ENCODE measurements around the gene PDK1. TPM values are rescaled to one million over a fixed set of nuclear protein-coding genes. Genes with fewer than 3 reads are reported as not detected.

PDK1 gene
- total and polyA plus RNA-seq, 11 donors: 6.7 to 69.0 (median 49.5) TPM

GRCh38 chr2:172562298-172562697 is 6.4 kb downstream of the PDK1 start:
- H3K4me1 ChIP-seq: peaks cover 0 to 12% (median 5%) of the 10 kb centered on the region in 12 donors
- intact Hi-C loops (cut with DNase I): no loop called here
- H3K36me3 ChIP-seq: peaks cover 0 to 55% (median 40%) of the 10 kb centered on the region in 9 donors
- H3K27ac ChIP-seq: no peak overlapping the region
- 88 to 95% (median 91%) methylated on average over 1 of the region's 1 CpG for WGBS, 4 donors
- TF ChIP-seq POLR2A (IDR thresholded peaks at IDR 0.05): no peak
- TF ChIP-seq CTCF (IDR thresholded peaks at IDR 0.05): no peak
- DNase-seq (no peak), ATAC-seq (no peak)
- H3K9me3 ChIP-seq: no peaks in the 10 kb centered on the region
- H3K4me3 ChIP-seq: no peak overlapping the region
- no peaks in the 10 kb centered on the region for H3K27me3 ChIP-seq

- no peaks in the 10 kb centered on the region for H3K27me3 ChIP-seq
- no peak overlapping the region for H3K4me3 ChIP-seq
- DNase-seq: no peak
- intact Hi-C loops (cut with DNase I): no loop called here
- ATAC-seq: no peak
- no peaks in the 10 kb centered on the region for H3K9me3 ChIP-seq
- H3K27ac ChIP-seq: no peak overlapping the region
- peaks cover 0 to 11% (median 5%) of the 10 kb centered on the region in 12 donors for H3K4me1 ChIP-seq
- peaks cover 0 to 74% (median 59%) of the 10 kb centered on the region in 9 donors for H3K36me3 ChIP-seq
- WGBS, 4 donors: 75 to 86% (median 83%) methylated on average over 5 of the region's 5 CpGs
- TF ChIP-seq POLR2A (IDR thresholded peaks at IDR 0.05) (no peak), CTCF (IDR thresholded peaks at IDR 0.05) (no peak)
Measured at GRCh38 chr2:172564376-172564775, 8.5 kb downstream of the PDK1 start.

GRCh38 chr2:172571245-172571644 is 15.4 kb downstream of the PDK1 start:
- intact Hi-C loops (cut with DNase I): no loop called here
- Histone ChIP-seq H3K36me3 (peaks cover 0 to 84% (median 55%) of the 10 kb centered on the region in 9 donors), H3K27ac (no peak overlapping the region), H3K4me1 (no peaks in the 10 kb centered on the region), H3K4me3 (no peak overlapping the region), H3K27me3 (no peaks in the 10 kb centered on the region), H3K9me3 (peaks cover 0 to 28% (median 20%) of the 10 kb centered on the region in 12 donors)
- no peak for TF ChIP-seq CTCF (IDR thresholded peaks at IDR 0.05)
- TF ChIP-seq POLR2A (IDR thresholded peaks at IDR 0.05): no peak
- DNase-seq (no peak), ATAC-seq (no peak)

- H3K36me3 ChIP-seq: peaks cover 0 to 83% (median 40%) of the 10 kb centered on the region in 9 donors
- intact Hi-C loops (cut with DNase I): no loop called here
Measured at GRCh38 chr2:172572981-172573380, 17.1 kb downstream of the PDK1 start.

More at GRCh38 chr2:172572981-172573380, 17.1 kb downstream of the PDK1 start:
- ATAC-seq (no peak), DNase-seq (no peak)
- no peak overlapping the region for H3K27ac ChIP-seq
- no peaks in the 10 kb centered on the region for H3K4me1 ChIP-seq
- H3K9me3 ChIP-seq: peaks cover 0 to 44% (median 26%) of the 10 kb centered on the region in 12 donors
- no peaks in the 10 kb centered on the region for H3K27me3 ChIP-seq
- no peak overlapping the region for H3K4me3 ChIP-seq
- WGBS, 4 donors: 77 to 81% (median 78%) methylated on average over 2 of the region's 2 CpGs
- TF ChIP-seq CTCF (IDR thresholded peaks at IDR 0.05) (no peak), POLR2A (IDR thresholded peaks at IDR 0.05) (no peak)

All from heart left ventricle (tissue), 16 donors.